Activated B cell treated with CpG ODN at 0.5 μM for 24 hours (primary cell): ENCODE measurements around the gene ZEB1. TPM values are rescaled to one million over a fixed set of nuclear protein-coding genes. Genes with fewer than 3 reads are reported as not detected.

ENCODE experiments used
- ATAC-seq: fragments of 200-7000 bp; cut with Tn5 transposase; one replicate; pipeline ENCODE4 v1.10.0; 2021; ENCODE audit warnings: low read depth, mild to moderate bottlenecking, moderate library complexity
- CTCF ChIA-PET: fragments of 350-600 bp; sonication (Branson Sonifier 250); formaldehyde crosslinking; loops from one replicate; lab custom pipeline; 2021; ENCODE audit warnings: antibody characterized with exemption; lab: Charles Lee
- POLR2A ChIA-PET: fragments of 350-600 bp; sonication (Branson Sonifier 250); formaldehyde crosslinking; loops from one replicate; lab custom pipeline; 2021; ENCODE audit warnings: antibody characterized with exemption; lab: Charles Lee
- DNase-seq: peaks from one replicate; pipeline ENCODE4 v3.0.0; 2022
- H3K27ac Mint-ChIP-seq: one replicate; pipeline ENCODE4 v1.8.0; 2020; ENCODE audit warnings: mixed read lengths
- H3K27me3 Mint-ChIP-seq: one replicate; pipeline ENCODE4 v1.8.0; 2021; ENCODE audit warnings: mixed read lengths
- H3K36me3 Mint-ChIP-seq: one replicate; pipeline ENCODE4 v1.8.0; 2021; ENCODE audit warnings: low read depth, mixed read lengths
- H3K4me1 Mint-ChIP-seq: one replicate; pipeline ENCODE4 v1.8.0; 2021; ENCODE audit warnings: mixed read lengths
- H3K4me3 Mint-ChIP-seq: one replicate; pipeline ENCODE4 v1.8.0; 2020; ENCODE audit warnings: mild to moderate bottlenecking, mixed read lengths
- H3K9me3 Mint-ChIP-seq: one replicate; pipeline ENCODE4 v1.8.0; 2020; ENCODE audit warnings: mixed read lengths
- intact Hi-C: fragments of 100-400 bp; cut with micrococcal nuclease; formaldehyde crosslinking; loops from one replicate; pipeline ENCODE4 v1.15.1; 2024
- total RNA-seq: library from RNA; stranded (reverse); gene quantifications from 2 replicates; pipeline ENCODE4 v1.2.3, GENCODE V29; 2022
- TF ChIP-seq, protein P1 (sequence below): fragments of 200-600 bp; IDR thresholded peaks from one replicate; pipeline ENCODE4 v1.8.0; 2022; ENCODE audit warnings: antibody characterized with exemption, mild to moderate bottlenecking

ZEB1 gene
- total RNA-seq, 1 donor from 2014 or later = 43.0 TPM

DNA sequence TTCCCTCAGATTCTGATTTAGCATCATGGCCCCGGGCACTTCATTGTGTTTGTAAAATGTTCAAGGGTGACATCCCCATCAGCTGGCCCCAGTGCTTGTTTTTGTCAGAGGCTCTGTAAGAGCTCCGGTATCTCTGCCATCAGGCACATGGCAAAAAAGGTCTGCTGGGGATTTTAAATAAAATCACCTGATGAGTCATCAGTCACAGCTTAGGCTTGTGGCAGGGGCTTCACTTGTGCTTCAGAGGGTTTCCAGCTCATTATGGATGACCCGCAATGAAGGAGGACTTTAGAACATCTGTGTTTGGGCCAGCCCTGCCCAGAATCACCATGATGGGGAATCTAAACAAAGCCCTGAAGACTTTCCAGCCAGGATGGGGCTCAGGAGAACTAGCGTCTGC, 259.9 kb downstream of the ZEB1 start:
- POLR2A ChIA-PET = no interaction called here
- ATAC-seq (peak; percentile 61), DNase-seq (no peak)
- CTCF ChIA-PET = no interaction called here
- Mint-ChIP-seq H3K4me3 (no peak overlapping the region), H3K4me1 (peaks cover 8% of the 10 kb centered on the region), H3K27me3 (peaks cover 3% of the 10 kb centered on the region), H3K27ac (peak overlapping the region; percentile 25), H3K36me3 (no peaks in the 10 kb centered on the region), H3K9me3 (peaks cover 9% of the 10 kb centered on the region)
- intact Hi-C loops = no loop called here
- TF ChIP-seq, protein P1, sequence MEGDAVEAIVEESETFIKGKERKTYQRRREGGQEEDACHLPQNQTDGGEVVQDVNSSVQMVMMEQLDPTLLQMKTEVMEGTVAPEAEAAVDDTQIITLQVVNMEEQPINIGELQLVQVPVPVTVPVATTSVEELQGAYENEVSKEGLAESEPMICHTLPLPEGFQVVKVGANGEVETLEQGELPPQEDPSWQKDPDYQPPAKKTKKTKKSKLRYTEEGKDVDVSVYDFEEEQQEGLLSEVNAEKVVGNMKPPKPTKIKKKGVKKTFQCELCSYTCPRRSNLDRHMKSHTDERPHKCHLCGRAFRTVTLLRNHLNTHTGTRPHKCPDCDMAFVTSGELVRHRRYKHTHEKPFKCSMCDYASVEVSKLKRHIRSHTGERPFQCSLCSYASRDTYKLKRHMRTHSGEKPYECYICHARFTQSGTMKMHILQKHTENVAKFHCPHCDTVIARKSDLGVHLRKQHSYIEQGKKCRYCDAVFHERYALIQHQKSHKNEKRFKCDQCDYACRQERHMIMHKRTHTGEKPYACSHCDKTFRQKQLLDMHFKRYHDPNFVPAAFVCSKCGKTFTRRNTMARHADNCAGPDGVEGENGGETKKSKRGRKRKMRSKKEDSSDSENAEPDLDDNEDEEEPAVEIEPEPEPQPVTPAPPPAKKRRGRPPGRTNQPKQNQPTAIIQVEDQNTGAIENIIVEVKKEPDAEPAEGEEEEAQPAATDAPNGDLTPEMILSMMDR = no peak
